Neural cell (in vitro differentiated cells): ENCODE results near the gene TMEM207.

Experiments
- CTCF ChIP-seq: fragments of 450-650 bp; IDR thresholded peaks from 2 replicates; pipeline ENCODE4 v1.5.1; 2014; ENCODE audit warnings: antibody characterized with exemption, mild to moderate bottlenecking, moderate library complexity; ENCODE audit not compliant: poor library complexity, severe bottlenecking
- EP300 ChIP-seq: fragments of 450-650 bp; conservative IDR thresholded peaks from 2 replicates; pipeline ENCODE4 v1.6.1; 2014; ENCODE audit warnings: antibody characterized with exemption, mild to moderate bottlenecking, moderate library complexity; ENCODE audit not compliant: poor library complexity, severe bottlenecking
- EZH2 ChIP-seq: fragments of 200-600, 300-800 bp; shearing (Covaris generic), sonication (generic); IDR thresholded peaks from 2 replicates; pipeline ENCODE4 v1.6.1; 2014; ENCODE audit warnings: antibody characterized with exemption, low read length, borderline replicate concordance, mild to moderate bottlenecking; ENCODE audit not compliant: insufficient read depth, poor library complexity, severe bottlenecking
- MXI1 ChIP-seq: fragments of 450-650 bp; conservative IDR thresholded peaks from 2 replicates; pipeline ENCODE4 v1.6.1; 2014; ENCODE audit warnings: antibody characterized with exemption, mild to moderate bottlenecking; ENCODE audit not compliant: poor library complexity, severe bottlenecking
- POLR2AphosphoS5 ChIP-seq: IDR thresholded peaks from 2 replicates; pipeline ENCODE4 v1.6.1; 2012
- REST ChIP-seq: IDR thresholded peaks from 2 replicates; pipeline ENCODE4 v1.6.1; 2012; ENCODE audit warnings: borderline replicate concordance
- SMC3 ChIP-seq: fragments of 450-650 bp; conservative IDR thresholded peaks from 2 replicates; pipeline ENCODE4 v1.6.1; 2014; ENCODE audit warnings: antibody characterized with exemption, mild to moderate bottlenecking, moderate library complexity; ENCODE audit not compliant: poor library complexity
- TAF1 ChIP-seq: IDR thresholded peaks from 2 replicates; pipeline ENCODE4 v1.6.1; 2012; ENCODE audit warnings: low read depth

GRCh38 chr3:190424108-190424477, 25.6 kb downstream of the TMEM207 start:
- TF ChIP-seq EZH2, result no peak
- no peak for TF ChIP-seq CTCF
- TF ChIP-seq SMC3, result no peak
- no peak for TF ChIP-seq POLR2AphosphoS5
- TF ChIP-seq EP300, result no peak
- TF ChIP-seq MXI1, result no peak
- TF ChIP-seq TAF1, result no peak
- no peak for TF ChIP-seq REST
